HEK293 (cell line): ENCODE data around the gene FAM89B.

Experiments
- BCL11A ChIP-seq: fragments of 450-650 bp; formaldehyde crosslinking; IDR thresholded peaks from 2 replicates; pipeline ENCODE4 v1.5.1; 2016; ENCODE audit warnings: low read depth, missing biosample characterization, missing genetic modification characterization
- GLI4 ChIP-seq: fragments of 450-650 bp; formaldehyde crosslinking; IDR thresholded peaks from 2 replicates; pipeline ENCODE4 v1.5.1; 2016; ENCODE audit warnings: missing biosample characterization, missing genetic modification characterization
- KLF10 ChIP-seq: fragments of 450-650 bp; IDR thresholded peaks from 2 replicates; pipeline ENCODE4 v1.5.1; 2018; ENCODE audit warnings: missing biosample characterization, mild to moderate bottlenecking, missing genetic modification characterization
- KLF16 ChIP-seq: fragments of 450-650 bp; formaldehyde crosslinking; IDR thresholded peaks from 2 replicates; pipeline ENCODE4 v1.5.1; 2017; ENCODE audit warnings: missing biosample characterization, missing genetic modification characterization
- MEIS1 ChIP-seq: sonication (generic); formaldehyde crosslinking; IDR thresholded peaks from 2 replicates; pipeline ENCODE4 v1.8.1; 2022; ENCODE audit warnings: missing genetic modification reagents, mild to moderate bottlenecking, borderline replicate concordance
- OSR2 ChIP-seq: fragments of 450-650 bp; formaldehyde crosslinking; IDR thresholded peaks from 2 replicates; pipeline ENCODE4 v1.5.1; 2016; ENCODE audit warnings: missing biosample characterization, missing genetic modification characterization
- OVOL3 ChIP-seq: fragments of 450-650 bp; formaldehyde crosslinking; IDR thresholded peaks from 2 replicates; pipeline ENCODE4 v1.5.1; 2016; ENCODE audit warnings: missing biosample characterization, missing genetic modification characterization
- SCRT1 ChIP-seq: fragments of 450-650 bp; formaldehyde crosslinking; IDR thresholded peaks from 2 replicates; pipeline ENCODE4 v1.5.1; 2016; ENCODE audit warnings: missing biosample characterization, missing genetic modification characterization, borderline replicate concordance
- SCRT2 ChIP-seq: fragments of 450-650 bp; formaldehyde crosslinking; IDR thresholded peaks from 2 replicates; pipeline ENCODE4 v1.5.1; 2016; ENCODE audit warnings: missing biosample characterization, missing genetic modification characterization
- SP2 ChIP-seq: fragments of 450-650 bp; formaldehyde crosslinking; IDR thresholded peaks from 2 replicates; pipeline ENCODE4 v1.5.1; 2016; ENCODE audit warnings: missing biosample characterization, missing genetic modification characterization
- YY2 ChIP-seq: fragments of 450-650 bp; formaldehyde crosslinking; IDR thresholded peaks from 2 replicates; pipeline ENCODE4 v1.5.1; 2016; ENCODE audit warnings: missing biosample characterization, missing genetic modification characterization
- ZBTB21 ChIP-seq: fragments of 450-650 bp; formaldehyde crosslinking; IDR thresholded peaks from 2 replicates; pipeline ENCODE4 v1.5.1; 2017; ENCODE audit warnings: missing biosample characterization, missing genetic modification characterization
- ZBTB7A ChIP-seq: fragments of 450-650 bp; formaldehyde crosslinking; IDR thresholded peaks from 2 replicates; pipeline ENCODE4 v1.5.1; 2016; ENCODE audit warnings: low read depth, missing biosample characterization, missing genetic modification characterization
- ZFP41 ChIP-seq: fragments of 450-650 bp; formaldehyde crosslinking; IDR thresholded peaks from 2 replicates; pipeline ENCODE4 v1.5.1; 2016; ENCODE audit warnings: missing biosample characterization, missing genetic modification characterization, borderline replicate concordance
- ZNF132 ChIP-seq: fragments of 450-650 bp; formaldehyde crosslinking; IDR thresholded peaks from 2 replicates; pipeline ENCODE4 v1.5.1; 2017; ENCODE audit warnings: missing biosample characterization, missing genetic modification characterization, borderline replicate concordance
- ZNF155 ChIP-seq: fragments of 450-650 bp; formaldehyde crosslinking; IDR thresholded peaks from 2 replicates; pipeline ENCODE4 v1.5.1; 2016; ENCODE audit warnings: missing biosample characterization, missing genetic modification characterization
- ZNF184 ChIP-seq: fragments of 450-650 bp; IDR thresholded peaks from 2 replicates; pipeline ENCODE4 v1.5.1; 2018; ENCODE audit warnings: missing biosample characterization, mild to moderate bottlenecking, missing genetic modification characterization
- ZNF2 ChIP-seq: fragments of 450-650 bp; formaldehyde crosslinking; IDR thresholded peaks from 2 replicates; pipeline ENCODE4 v1.5.1; 2016; ENCODE audit warnings: missing biosample characterization, missing genetic modification characterization
- ZNF214 ChIP-seq: fragments of 450-650 bp; formaldehyde crosslinking; IDR thresholded peaks from 2 replicates; pipeline ENCODE4 v1.5.1; 2017; ENCODE audit warnings: missing biosample characterization, mild to moderate bottlenecking, missing genetic modification characterization, borderline replicate concordance
- ZNF223 ChIP-seq: fragments of 450-650 bp; formaldehyde crosslinking; IDR thresholded peaks from 2 replicates; pipeline ENCODE4 v1.5.1; 2016; ENCODE audit warnings: missing biosample characterization, missing genetic modification characterization
- ZNF416 ChIP-seq: fragments of 450-650 bp; formaldehyde crosslinking; IDR thresholded peaks from 2 replicates; pipeline ENCODE4 v1.5.1; 2016; ENCODE audit warnings: missing biosample characterization, missing genetic modification characterization
- ZNF423 ChIP-seq: fragments of 450-650 bp; formaldehyde crosslinking; IDR thresholded peaks from 2 replicates; pipeline ENCODE4 v1.5.1; 2016; ENCODE audit warnings: missing biosample characterization, missing genetic modification characterization
- ZNF530 ChIP-seq: fragments of 450-650 bp; formaldehyde crosslinking; IDR thresholded peaks from 2 replicates; pipeline ENCODE4 v1.5.1; 2016; ENCODE audit warnings: low read depth, missing biosample characterization, missing genetic modification characterization
- ZNF561 ChIP-seq: fragments of 450-650 bp; IDR thresholded peaks from 2 replicates; pipeline ENCODE4 v1.5.1; 2018; ENCODE audit warnings: missing biosample characterization, missing genetic modification characterization, borderline replicate concordance
- ZNF777 ChIP-seq: fragments of 450-650 bp; formaldehyde crosslinking; IDR thresholded peaks from 2 replicates; pipeline ENCODE4 v1.5.1; 2017; ENCODE audit warnings: missing biosample characterization, missing genetic modification characterization, borderline replicate concordance
- ZNF785 ChIP-seq: fragments of 450-650 bp; formaldehyde crosslinking; IDR thresholded peaks from 2 replicates; pipeline ENCODE4 v1.5.1; 2016; ENCODE audit warnings: missing biosample characterization, missing genetic modification characterization
- TF ChIP-seq, protein P1 (sequence below): fragments of 450-650 bp; formaldehyde crosslinking; IDR thresholded peaks from 2 replicates; pipeline ENCODE4 v1.5.1; 2017; ENCODE audit warnings: missing biosample characterization, missing genetic modification characterization
- TF ChIP-seq, protein P2 (sequence below): fragments of 450-650 bp; formaldehyde crosslinking; IDR thresholded peaks from 2 replicates; pipeline ENCODE4 v1.5.1; 2016; ENCODE audit warnings: missing biosample characterization, missing genetic modification characterization
- TF ChIP-seq, protein P3 (sequence below): fragments of 450-650 bp; formaldehyde crosslinking; IDR thresholded peaks from 2 replicates; pipeline ENCODE4 v1.5.1; 2016; ENCODE audit warnings: missing biosample characterization, missing genetic modification characterization
- TF ChIP-seq, protein P4 (sequence below): fragments of 450-650 bp; formaldehyde crosslinking; IDR thresholded peaks from 2 replicates; pipeline ENCODE4 v1.5.1; 2016; ENCODE audit warnings: missing biosample characterization, missing genetic modification characterization

Gene FAM89B

DNA sequence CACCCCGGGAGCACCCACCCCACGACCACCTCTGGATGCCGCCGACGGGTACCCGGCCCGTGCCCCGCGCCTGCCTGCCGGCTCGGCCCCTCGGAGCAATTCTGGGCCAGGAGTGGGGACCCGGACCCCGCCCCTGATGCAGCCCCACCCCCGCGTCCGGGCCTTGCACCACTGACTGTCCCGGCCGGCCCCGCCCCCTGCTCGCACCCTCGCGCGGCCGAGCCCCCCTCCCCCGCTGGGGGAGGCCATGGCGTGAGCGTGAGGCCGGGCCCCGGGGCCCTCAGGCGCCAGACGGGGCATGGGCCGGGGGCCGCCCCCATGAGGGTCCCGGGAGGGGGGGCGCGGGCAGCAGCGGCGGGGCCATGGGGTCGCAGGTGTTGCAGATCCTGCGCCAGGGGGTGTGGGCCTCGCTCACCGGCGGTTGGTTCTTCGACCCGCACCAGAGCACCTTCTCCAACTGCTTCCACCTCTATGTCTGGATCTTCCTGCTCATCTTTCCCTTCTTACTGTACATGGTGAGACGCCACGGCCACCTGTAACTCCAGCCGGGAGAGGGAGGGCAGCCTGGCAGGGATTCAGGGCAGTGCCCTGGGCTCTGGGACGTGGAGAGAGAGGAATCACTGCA is 43.7 kb downstream of the FAM89B start (continued):
- TF ChIP-seq, protein P1, sequence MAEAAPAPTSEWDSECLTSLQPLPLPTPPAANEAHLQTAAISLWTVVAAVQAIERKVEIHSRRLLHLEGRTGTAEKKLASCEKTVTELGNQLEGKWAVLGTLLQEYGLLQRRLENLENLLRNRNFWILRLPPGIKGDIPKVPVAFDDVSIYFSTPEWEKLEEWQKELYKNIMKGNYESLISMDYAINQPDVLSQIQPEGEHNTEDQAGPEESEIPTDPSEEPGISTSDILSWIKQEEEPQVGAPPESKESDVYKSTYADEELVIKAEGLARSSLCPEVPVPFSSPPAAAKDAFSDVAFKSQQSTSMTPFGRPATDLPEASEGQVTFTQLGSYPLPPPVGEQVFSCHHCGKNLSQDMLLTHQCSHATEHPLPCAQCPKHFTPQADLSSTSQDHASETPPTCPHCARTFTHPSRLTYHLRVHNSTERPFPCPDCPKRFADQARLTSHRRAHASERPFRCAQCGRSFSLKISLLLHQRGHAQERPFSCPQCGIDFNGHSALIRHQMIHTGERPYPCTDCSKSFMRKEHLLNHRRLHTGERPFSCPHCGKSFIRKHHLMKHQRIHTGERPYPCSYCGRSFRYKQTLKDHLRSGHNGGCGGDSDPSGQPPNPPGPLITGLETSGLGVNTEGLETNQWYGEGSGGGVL (tag by site-specific recombination): no peak
- TF ChIP-seq ZNF155 (no peak), ZNF132 (tag by site-specific recombination) (no peak), ZNF184 (no peak), ZNF2 (tag by site-specific recombination) (no peak), KLF10 (tag by site-specific recombination) (peak; percentile 81), ZNF214 (tag by site-specific recombination) (no peak), GLI4 (no peak), ZNF785 (no peak), ZNF416 (no peak), ZNF223 (tag by site-specific recombination) (no peak), BCL11A (tag by site-specific recombination) (no peak), ZNF561 (tag by site-specific recombination) (no peak), OSR2 (no peak), ZNF777 (tag by site-specific recombination) (no peak), SCRT1 (no peak), MEIS1 (no peak), SP2 (tag by site-specific recombination) (no peak), ZBTB21 (no peak), SCRT2 (peak; percentile 88), ZNF530 (tag by site-specific recombination) (no peak), KLF16 (tag by site-specific recombination) (0 out of 2 replicates have a peak, but pooled peaks have one; percentile 62), OVOL3 (tag by site-specific recombination) (no peak), YY2 (tag by site-specific recombination) (no peak), ZNF423 (no peak), ZFP41 (tag by site-specific recombination) (no peak), ZBTB7A (tag by site-specific recombination) (no peak)
- TF ChIP-seq, protein P2, sequence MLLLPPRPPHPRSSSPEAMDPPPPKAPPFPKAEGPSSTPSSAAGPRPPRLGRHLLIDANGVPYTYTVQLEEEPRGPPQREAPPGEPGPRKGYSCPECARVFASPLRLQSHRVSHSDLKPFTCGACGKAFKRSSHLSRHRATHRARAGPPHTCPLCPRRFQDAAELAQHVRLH (tag by site-specific recombination): no peak
- TF ChIP-seq, protein P3, sequence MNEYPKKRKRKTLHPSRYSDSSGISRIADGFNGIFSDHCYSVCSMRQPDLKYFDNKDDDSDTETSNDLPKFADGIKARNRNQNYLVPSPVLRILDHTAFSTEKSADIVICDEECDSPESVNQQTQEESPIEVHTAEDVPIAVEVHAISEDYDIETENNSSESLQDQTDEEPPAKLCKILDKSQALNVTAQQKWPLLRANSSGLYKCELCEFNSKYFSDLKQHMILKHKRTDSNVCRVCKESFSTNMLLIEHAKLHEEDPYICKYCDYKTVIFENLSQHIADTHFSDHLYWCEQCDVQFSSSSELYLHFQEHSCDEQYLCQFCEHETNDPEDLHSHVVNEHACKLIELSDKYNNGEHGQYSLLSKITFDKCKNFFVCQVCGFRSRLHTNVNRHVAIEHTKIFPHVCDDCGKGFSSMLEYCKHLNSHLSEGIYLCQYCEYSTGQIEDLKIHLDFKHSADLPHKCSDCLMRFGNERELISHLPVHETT (tag by site-specific recombination): no peak
- TF ChIP-seq, protein P4, sequence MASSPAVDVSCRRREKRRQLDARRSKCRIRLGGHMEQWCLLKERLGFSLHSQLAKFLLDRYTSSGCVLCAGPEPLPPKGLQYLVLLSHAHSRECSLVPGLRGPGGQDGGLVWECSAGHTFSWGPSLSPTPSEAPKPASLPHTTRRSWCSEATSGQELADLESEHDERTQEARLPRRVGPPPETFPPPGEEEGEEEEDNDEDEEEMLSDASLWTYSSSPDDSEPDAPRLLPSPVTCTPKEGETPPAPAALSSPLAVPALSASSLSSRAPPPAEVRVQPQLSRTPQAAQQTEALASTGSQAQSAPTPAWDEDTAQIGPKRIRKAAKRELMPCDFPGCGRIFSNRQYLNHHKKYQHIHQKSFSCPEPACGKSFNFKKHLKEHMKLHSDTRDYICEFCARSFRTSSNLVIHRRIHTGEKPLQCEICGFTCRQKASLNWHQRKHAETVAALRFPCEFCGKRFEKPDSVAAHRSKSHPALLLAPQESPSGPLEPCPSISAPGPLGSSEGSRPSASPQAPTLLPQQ: no peak
